Testis (tissue), 3 donors: ENCODE results near the gene NPAT. TPM values are rescaled to one million over a fixed set of nuclear protein-coding genes. Genes with fewer than 3 reads are reported as not detected.
A peak's percentile ranks its signal among the peaks of the same experiment; 100 is the strongest.
"Not testable (repeated sequence)": the region's sequence is repeated elsewhere in the genome, so short reads cannot be mapped to it uniquely, and the experiment has no call there.

ENCODE experiments used
- DNase-seq: peaks from one replicate; pipeline ENCODE4 v3.0.0-alpha.2; 2019
- H3K27ac ChIP-seq, 2 donors: fragments of 200-600 bp; sonication (generic); one replicate each; pipeline ENCODE4 v1.5.1; 2019
- H3K27me3 ChIP-seq: fragments of 200-600 bp; sonication (generic); one replicate; pipeline ENCODE4 v1.5.1; 2019
- H3K36me3 ChIP-seq: fragments of 200-600 bp; sonication (generic); one replicate; pipeline ENCODE4 v1.5.1; 2017; ENCODE audit warnings: low read depth; ENCODE audit errors: missing control alignments
- H3K4me1 ChIP-seq: fragments of 200-600 bp; sonication (generic); one replicate; pipeline ENCODE4 v1.5.1; 2019
- H3K4me3 ChIP-seq, 2 donors: fragments of 200-600 bp; sonication (generic); one replicate each; pipeline ENCODE4 v1.5.1; 2017 to 2019
- H3K9me3 ChIP-seq: fragments of 200-600 bp; sonication (generic); one replicate; pipeline ENCODE4 v1.5.1; 2017
- CTCF ChIP-seq, 3 experiments: fragments of 450-650 bp in 2 of 3; fragments of 200-600 bp in 1 of 3; sonication (generic) in 1 of 3; IDR thresholded peaks; one replicate each; pipeline ENCODE4 v1.5.1; 2016 to 2019; ENCODE audit warnings: antibody characterized with exemption in 3 of 3, mild to moderate bottlenecking in 2 of 3, moderate library complexity in 1 of 3
- POLR2A ChIP-seq: fragments of 450-650 bp; IDR thresholded peaks from one replicate; pipeline ENCODE4 v1.6.1; 2017; ENCODE audit warnings: antibody characterized with exemption, mild to moderate bottlenecking, moderate library complexity
- WGBS, 2 donors: methylation state at CpG; one replicate each; pipeline ENCODE4 v1.1.5; 2018; 5-methylcytosine and 5-hydroxymethylcytosine counted together
- intact Hi-C: fragments of 100-400 bp; cut with DNase I; formaldehyde crosslinking; loops from one replicate; pipeline ENCODE4 v1.15.1; 2023; ENCODE audit warnings: low total_unique reads
- polyA plus RNA-seq: library from polyadenylated mRNA; stranded (reverse); fragments of 350-450 nt; fragmentation: Illumina TruSeq; extraction: RNeasy Lipid Tissue Mini Kit (QIAGEN cat#74804); gene quantifications from one replicate; pipeline ENCODE4 v1.2.3, GENCODE V29; 2014; ENCODE audit warnings: low read depth, low replicate concordance; ENCODE audit not compliant: insufficient read depth
- total RNA-seq, 2 donors: library from RNA; depleted of rRNA; stranded (reverse); fragments of >200 nt; gene quantifications; one replicate each; pipeline ENCODE4 v1.2.3, GENCODE V29; 2016

NPAT gene
- total and polyA plus RNA-seq, 3 donors from 2014 or later = 7.9 to 24.3 (median 20.9) TPM

- Histone ChIP-seq H3K9me3 (no peaks in the 10 kb centered on the region), H3K4me1 (peaks cover 3% of the 10 kb centered on the region), H3K27me3 (no peaks in the 10 kb centered on the region), H3K4me3 (no peak overlapping the region), H3K36me3 (no peaks in the 10 kb centered on the region), H3K27ac (no peak overlapping the region)
- TF ChIP-seq CTCF (IDR thresholded peaks at IDR 0.05) = no peak
- DNase-seq = no peak
- intact Hi-C loops = no loop called here
- 90 to 100% methylated on average over 2 of the region's 2 CpGs for WGBS, 2 donors
These were observed 93.7 kb downstream of the NPAT start for GRCh38 chr11:108128772-108129171.

DNA sequence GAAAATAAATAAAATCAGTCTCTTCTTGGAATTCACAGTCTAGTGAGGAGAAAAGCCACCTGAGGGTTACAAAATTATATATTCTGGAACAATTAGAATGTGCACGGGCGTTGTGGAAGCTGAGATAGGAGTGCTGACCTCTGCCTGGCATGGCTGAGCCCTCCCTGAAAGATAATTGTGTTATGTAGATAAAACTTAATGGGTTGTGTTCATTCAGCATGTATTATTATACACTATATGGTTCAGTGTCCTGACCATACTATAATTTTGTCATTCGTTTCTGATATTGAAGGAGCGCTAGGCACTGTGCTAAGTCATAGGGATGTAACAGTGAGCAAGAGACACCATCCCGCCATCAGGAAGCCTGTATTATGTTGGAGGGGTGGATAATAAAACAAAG is 97.3 kb downstream of the NPAT start:
- TF ChIP-seq CTCF (IDR thresholded peaks at IDR 0.05) (no peak), POLR2A (no peak)
- 75 to 78% methylated on average over 5 of the region's 5 CpGs for WGBS, 2 donors
- no peak for DNase-seq
- Histone ChIP-seq H3K9me3 (no peaks in the 10 kb centered on the region), H3K27me3 (no peaks in the 10 kb centered on the region), H3K36me3 (no peaks in the 10 kb centered on the region), H3K4me1 (peaks cover 12% of the 10 kb centered on the region), H3K4me3 (no peak overlapping the region), H3K27ac (no peak overlapping the region)
- intact Hi-C loops = no loop called here

DNA sequence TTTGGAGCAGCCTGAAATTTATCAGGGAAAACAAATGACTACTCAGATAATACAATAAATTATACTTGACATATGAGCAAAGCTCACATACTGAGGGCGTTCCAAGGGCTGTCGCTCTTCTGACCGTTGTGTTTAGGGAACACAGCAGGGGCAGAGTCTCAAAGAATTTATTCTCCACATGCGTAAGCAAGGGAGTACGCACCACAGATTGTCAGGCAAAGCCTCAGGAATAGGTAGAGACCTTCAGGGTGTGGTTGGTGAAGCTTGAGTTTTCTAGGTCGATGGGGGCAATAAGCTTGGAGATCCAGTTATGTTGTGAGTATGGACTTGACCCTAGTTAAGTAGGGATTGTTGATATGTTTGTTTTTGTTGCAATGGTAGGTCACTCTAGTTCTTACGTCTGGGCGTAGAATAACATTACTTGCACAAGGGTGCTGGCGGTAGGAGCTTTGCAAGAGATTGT is 100.2 kb downstream of the NPAT start:
- Histone ChIP-seq H3K36me3 (no peaks in the 10 kb centered on the region), H3K27ac (peak overlapping the region; percentile 77 to 91), H3K4me1 (peaks cover 12% of the 10 kb centered on the region), H3K9me3 (no peaks in the 10 kb centered on the region), H3K27me3 (no peaks in the 10 kb centered on the region), H3K4me3 (peak overlapping the region; percentile 64 to 80)
- WGBS, 2 donors = 14 to 22% methylated on average over 9 of the region's 9 CpGs
- intact Hi-C loops = no loop called here
- DNase-seq = peak; percentile 28
- TF ChIP-seq CTCF (IDR thresholded peaks at IDR 0.05) (no peak), POLR2A (no peak)

DNA sequence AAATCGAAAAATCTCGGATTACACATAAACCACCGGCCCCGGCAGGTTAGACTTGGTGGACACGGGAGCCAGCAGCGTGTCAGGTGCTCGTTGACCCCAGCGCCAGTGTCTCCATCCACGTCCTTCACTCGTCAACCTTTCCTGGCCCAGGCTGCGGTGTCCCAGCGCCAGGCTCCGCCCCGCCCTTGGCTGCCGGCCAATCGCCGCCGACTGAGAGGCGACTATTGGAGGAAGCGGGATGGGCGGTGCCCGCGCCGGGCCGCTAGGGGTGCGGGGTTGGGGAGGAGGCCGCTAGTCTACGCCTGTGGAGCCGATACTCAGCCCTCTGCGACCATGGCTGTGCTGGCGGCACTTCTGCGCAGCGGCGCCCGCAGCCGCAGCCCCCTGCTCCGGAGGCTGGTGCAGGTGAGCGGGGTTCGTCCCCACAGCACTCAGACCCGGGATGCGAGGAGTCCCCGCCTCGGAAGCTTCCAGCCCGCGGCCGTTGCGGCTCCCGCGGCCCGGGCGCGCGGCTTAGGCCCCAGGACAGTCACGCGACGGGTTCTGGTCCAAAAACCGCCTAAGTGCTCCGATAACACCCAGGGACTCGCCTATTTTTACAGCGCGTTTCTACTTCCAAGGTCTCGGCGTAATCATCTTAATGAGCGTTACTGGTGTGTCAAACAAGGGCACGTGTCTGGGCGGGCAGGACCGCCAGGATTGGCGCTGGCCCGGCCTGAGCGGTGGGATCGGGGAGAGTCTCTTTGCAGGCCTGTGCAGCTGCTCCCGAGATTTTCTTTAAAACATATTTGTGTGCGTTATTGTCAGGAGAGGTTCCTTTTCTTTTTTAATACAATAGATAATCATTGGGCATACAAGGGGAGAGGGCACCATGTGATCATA is 100.9 kb downstream of the NPAT start, which contains the start of gene ACAT1:
Gene ACAT1 (plus strand): TSS at position 294 of the 882 bp plus-strand sequence. CDS start 40 bp downstream, at position 334.
- H3K27me3 ChIP-seq = no peaks in the 10 kb centered on the region
- DNase-seq = peak; percentile 96
- peak; percentile 46 for TF ChIP-seq POLR2A
- peak; percentile 31 to 69 (median 60) for TF ChIP-seq CTCF (IDR thresholded peaks at IDR 0.05)
- peak within 1 kb of the TSS; percentile 77 to 91 for H3K27ac ChIP-seq
- H3K9me3 ChIP-seq = no peaks in the 10 kb centered on the region
- no peaks in the 10 kb centered on the region for H3K36me3 ChIP-seq
- peaks cover 12% of the 10 kb centered on the region for H3K4me1 ChIP-seq
- WGBS, 2 donors = 0 to 1% methylated on average over 25 to 73 of the region's 73 CpGs
- intact Hi-C loops = no loop called here
- H3K4me3 ChIP-seq = peak within 1 kb of the TSS; percentile 64 to 80

DNA sequence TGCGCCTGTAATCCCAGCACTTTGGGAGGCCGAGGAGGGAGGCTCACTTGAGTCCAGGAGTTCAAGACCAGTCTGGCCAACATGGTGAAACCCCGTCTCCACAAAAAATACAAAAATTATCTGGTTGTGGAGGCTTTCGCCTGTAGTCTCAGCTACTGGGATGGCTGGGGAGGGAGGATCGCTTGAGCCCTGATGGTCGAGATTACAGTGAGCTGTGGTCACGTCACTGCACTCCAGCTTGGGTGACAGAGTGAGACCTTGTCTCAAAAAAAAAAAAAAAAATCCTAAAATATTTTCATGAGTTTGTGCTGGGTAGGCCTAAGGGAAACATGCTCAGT is 101.5 kb downstream of the NPAT start:
- H3K9me3 ChIP-seq, H3K36me3 ChIP-seq, H3K27me3 ChIP-seq, DNase-seq, intact Hi-C loops: not testable (repeated sequence)
- 47 to 51% methylated on average over 7 of the region's 7 CpGs for WGBS, 2 donors
- Histone ChIP-seq H3K27ac (peak overlapping the region; percentile 77 to 91), H3K4me1 (peaks cover 12% of the 10 kb centered on the region), H3K4me3 (peak overlapping the region; percentile 64 to 80)
